Rectal smooth muscle tissue (tissue), 1 donor: ENCODE data around the gene GUK1.

ENCODE experiments used
- H3K27ac ChIP-seq: one replicate; pipeline ENCODE4 v1.7.0; 2013; ENCODE audit warnings: low read depth, low read length, inconsistent platforms
- H3K27me3 ChIP-seq: one replicate; pipeline ENCODE4 v1.7.0; 2013; ENCODE audit warnings: low read length; ENCODE audit not compliant: control insufficient read depth, insufficient read depth
- H3K36me3 ChIP-seq: one replicate; pipeline ENCODE4 v1.7.0; 2013; ENCODE audit warnings: low read length; ENCODE audit not compliant: control insufficient read depth, insufficient read depth
- H3K4me1 ChIP-seq: one replicate; pipeline ENCODE4 v1.7.0; 2013; ENCODE audit warnings: low read length; ENCODE audit not compliant: control insufficient read depth, insufficient read depth
- H3K4me3 ChIP-seq: one replicate; pipeline ENCODE4 v1.7.0; 2013; ENCODE audit warnings: low read length
- H3K9ac ChIP-seq: one replicate; pipeline ENCODE4 v1.7.0; 2013; ENCODE audit warnings: low read length

Gene GUK1, protein sequence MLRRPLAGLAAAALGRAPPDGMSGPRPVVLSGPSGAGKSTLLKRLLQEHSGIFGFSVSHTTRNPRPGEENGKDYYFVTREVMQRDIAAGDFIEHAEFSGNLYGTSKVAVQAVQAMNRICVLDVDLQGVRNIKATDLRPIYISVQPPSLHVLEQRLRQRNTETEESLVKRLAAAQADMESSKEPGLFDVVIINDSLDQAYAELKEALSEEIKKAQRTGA

DNA sequence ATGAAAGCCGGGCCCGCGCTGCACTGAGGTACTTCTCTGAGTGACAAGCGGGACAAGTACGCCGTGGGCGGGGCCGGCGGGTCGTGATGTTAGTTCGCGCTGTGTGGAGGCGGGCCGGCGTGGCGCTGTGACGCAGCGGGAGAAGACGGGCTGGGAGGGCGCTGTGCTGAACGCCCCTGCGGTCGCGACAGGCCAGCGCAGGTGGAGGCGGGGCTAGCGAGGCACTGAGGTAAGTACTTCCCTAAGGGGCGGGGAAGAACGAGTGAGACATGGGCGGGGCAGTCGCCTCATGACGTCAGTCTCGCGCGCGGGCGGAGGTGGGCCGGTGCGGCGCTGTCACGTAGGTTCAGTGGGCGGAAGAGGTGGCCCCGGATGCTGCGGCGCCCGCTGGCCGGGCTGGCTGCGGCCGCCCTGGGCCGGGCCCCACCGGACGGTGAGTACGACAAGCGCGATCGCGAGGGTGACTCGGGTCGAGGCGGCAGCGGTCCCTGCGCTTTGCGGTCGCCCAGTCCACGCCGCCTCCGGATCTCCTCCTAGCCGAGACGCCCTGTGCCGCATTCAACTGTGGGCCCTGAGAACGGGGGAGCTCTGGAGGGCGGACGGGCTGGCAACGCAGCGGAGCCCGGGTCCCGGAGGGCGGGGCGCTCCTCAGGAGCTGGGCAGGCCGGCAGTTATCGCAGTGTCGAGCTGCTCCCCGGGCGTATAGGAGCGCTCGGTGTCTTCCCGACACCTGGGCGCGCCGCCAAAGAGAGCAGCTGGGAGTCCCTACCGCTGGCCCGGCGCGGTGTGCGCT, at the start of gene GUK1:
Gene GUK1 (plus strand): TSS at position 349 of the 793 bp plus-strand sequence. CDS start 24 bp downstream, at position 373.
- Histone ChIP-seq H3K36me3 (no peaks in the 10 kb centered on the region), H3K4me1 (peaks cover 17% of the 10 kb centered on the region), H3K9ac (peak within 1 kb of the TSS; percentile 95), H3K4me3 (peak within 1 kb of the TSS; percentile 80), H3K27me3 (no peaks in the 10 kb centered on the region), H3K27ac (peak within 1 kb of the TSS; percentile 98)

DNA sequence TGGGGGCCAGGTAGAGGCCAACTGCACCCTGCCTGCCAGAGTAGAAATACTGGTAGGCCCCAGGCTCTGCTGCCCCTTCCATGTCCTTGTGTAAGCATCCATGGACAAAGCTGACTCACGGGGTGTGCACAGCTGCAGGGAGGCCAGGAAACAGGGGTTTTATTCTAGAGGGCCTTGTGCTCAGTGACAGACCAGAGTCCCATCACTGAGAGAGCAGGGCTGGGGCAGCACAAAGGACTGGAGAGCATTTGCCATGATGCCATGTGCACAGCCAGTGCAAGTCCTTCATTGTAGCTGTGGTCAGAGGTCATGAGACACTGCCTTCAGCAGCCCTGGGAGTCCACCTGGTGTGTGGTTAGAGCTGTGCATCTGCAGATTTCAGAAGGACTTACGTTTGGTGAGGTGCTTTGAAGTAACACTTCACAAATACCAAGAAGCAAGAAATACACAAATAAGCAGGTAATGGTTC, 49.4 kb upstream of the GUK1 start:
- Histone ChIP-seq H3K9ac (no peak overlapping the region), H3K4me3 (no peak overlapping the region), H3K27me3 (no peaks in the 10 kb centered on the region), H3K36me3 (peaks cover 7% of the 10 kb centered on the region), H3K4me1 (peaks cover 36% of the 10 kb centered on the region), H3K27ac (no peak overlapping the region)

DNA sequence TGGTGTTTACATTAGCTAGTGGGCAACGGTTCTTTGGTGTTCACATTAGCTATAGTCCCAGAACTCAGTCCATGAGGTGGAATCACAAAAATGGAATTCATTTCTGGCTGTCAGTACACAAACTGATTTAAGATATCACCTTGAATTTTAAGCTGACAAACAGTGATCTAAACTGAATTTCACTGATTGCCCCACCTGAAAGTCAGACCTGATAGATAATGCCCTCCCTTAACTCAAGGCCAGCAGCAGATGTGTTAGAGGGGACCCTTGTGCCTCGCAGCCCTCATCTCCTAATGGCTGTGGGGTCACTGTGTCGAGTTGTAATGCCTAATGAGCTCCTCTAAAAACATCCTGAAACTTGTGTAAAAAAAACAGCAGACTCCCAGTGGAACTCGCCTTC, 49.0 kb upstream of the GUK1 start:
- no peaks in the 10 kb centered on the region for H3K27me3 ChIP-seq
- no peak overlapping the region for H3K4me3 ChIP-seq
- no peak overlapping the region for H3K9ac ChIP-seq
- peaks cover 32% of the 10 kb centered on the region for H3K4me1 ChIP-seq
- H3K27ac ChIP-seq: no peak overlapping the region
- H3K36me3 ChIP-seq: peaks cover 7% of the 10 kb centered on the region

DNA sequence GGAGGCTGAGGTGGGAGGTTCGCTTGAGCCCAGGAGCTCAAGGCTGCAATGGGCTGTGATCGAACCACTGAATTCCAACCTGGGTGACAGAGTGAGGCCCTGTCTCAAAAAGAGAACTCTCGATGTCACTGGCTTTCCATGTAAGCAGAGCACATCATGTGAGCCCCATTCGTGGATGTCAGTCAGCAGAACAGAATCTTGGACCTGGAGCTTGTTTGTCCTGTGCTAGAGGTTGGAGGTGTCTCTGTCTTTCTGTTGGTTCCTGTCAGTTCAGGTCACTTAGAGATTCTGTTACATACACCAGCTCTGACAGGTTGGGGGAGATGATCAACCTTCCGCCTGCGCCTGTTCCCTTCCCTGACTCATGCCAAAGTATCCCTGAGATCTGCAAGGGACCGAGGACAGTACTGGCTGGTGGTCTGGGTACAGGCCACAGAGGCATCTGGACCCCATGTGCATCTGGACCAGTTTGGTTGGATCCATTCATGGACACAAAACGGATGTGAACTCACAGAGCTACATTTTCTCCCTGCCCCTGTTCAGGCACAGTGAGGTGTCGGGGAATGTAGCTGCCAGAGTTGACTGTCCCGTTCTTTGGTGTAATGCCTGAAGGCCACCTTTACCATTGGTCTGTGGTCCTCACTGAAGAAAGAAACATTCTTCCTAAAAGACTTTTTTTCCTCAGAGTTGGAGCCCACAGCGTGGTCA, 47.6 kb upstream of the GUK1 start:
- Histone ChIP-seq H3K27me3 (no peaks in the 10 kb centered on the region), H3K36me3 (peaks cover 14% of the 10 kb centered on the region), H3K4me3 (no peak overlapping the region), H3K9ac (no peak overlapping the region), H3K27ac (no peak overlapping the region), H3K4me1 (peaks cover 21% of the 10 kb centered on the region)

DNA sequence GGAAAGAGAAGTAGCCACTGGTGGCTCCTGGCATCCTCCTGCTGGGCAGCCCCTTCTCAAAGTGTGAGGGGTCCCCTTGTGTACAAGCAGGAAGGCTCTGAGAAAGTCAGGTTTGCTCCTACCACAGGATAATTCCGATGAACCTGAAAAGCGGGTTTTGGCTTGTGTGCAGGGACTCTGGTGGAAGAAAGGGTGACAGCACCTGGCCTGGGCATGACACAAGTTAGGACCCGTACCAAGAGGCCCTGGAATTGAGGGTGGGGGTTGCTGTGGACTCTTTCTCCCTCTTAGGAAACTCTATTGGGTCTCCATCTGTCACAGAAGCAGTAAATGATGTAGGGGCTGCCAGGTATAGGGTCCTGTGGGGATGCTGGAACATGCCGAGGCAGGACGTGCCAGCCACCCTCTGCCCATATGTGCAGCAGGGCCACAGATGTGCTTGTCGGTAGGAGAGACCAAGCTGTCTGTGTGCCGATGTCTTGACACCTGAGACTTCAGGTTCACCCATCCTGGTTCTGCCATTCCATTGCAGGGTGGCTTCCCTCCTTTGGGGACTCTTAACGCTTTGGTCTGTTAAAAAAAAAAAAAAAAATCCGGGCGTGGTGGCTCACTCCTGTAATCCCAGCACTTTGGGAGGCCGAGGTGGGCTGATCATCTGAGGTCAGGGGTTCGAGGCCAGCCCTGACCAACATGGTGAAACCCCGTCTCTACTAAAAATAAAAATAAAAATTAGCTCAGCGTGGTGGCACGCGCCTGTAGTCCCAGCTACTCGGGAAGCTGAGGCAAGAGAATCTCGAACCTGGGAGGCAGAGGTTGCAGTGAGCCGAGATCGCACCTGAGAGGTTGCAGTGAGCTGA, 46.8 kb upstream of the GUK1 start:
- H3K36me3 ChIP-seq: peaks cover 20% of the 10 kb centered on the region
- peaks cover 13% of the 10 kb centered on the region for H3K4me1 ChIP-seq
- H3K4me3 ChIP-seq: no peak overlapping the region
- H3K27me3 ChIP-seq: no peaks in the 10 kb centered on the region
- H3K27ac ChIP-seq: no peak overlapping the region
- no peak overlapping the region for H3K9ac ChIP-seq

DNA sequence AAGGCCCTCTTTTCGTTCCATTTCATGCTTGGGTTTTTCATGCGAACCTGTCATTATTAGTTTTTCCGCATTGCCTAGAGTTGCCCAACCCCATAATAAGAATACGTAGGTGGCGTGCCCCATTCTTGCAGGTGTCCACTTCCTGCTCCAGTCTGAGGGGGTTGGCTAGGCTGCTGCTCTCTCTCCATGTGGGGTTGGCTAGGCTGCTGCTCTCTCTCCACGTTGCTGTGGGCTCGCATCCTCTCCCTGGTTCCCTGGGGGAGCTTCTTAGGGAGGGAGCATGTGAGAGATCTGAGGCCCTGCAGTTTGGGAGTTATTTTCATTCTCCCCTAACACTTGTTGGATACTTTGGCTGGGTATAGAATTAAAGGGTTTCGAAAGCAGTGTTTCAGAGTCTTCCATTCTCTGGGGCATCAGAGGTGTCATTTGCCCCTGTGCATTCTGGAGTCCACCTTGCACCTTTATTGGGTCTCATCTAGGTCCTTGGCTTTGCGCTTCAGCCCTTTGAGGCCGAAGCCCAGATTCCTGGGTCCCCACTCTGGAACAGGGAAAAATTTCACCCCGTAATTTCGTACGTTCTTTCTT, 45.6 kb upstream of the GUK1 start:
- no peak overlapping the region for H3K27ac ChIP-seq
- H3K4me1 ChIP-seq: peaks cover 13% of the 10 kb centered on the region
- H3K9ac ChIP-seq: no peak overlapping the region
- no peaks in the 10 kb centered on the region for H3K27me3 ChIP-seq
- H3K36me3 ChIP-seq: peaks cover 32% of the 10 kb centered on the region
- no peak overlapping the region for H3K4me3 ChIP-seq

DNA sequence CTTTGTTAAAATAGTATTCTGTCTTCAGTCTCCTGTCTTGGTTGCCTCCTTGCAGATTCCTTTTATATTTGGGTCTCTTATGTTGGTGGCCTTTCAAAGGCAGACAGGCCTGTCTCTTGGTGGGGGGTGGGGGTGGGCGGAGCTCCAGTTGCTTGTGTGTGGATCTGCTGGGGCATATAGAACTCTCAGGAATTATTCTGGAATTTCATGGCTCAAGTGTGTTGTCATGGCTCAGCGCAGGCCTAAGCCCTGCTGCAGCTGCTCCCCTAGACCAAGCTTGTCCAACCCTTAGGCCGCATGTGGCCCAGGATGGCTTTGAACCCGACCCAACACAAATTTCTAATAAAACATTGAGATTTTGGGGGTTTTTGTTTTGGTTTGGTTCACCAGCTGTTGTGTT, 44.9 kb upstream of the GUK1 start:
- Histone ChIP-seq H3K27ac (no peak overlapping the region), H3K4me1 (peaks cover 8% of the 10 kb centered on the region), H3K36me3 (peaks cover 37% of the 10 kb centered on the region)

DNA sequence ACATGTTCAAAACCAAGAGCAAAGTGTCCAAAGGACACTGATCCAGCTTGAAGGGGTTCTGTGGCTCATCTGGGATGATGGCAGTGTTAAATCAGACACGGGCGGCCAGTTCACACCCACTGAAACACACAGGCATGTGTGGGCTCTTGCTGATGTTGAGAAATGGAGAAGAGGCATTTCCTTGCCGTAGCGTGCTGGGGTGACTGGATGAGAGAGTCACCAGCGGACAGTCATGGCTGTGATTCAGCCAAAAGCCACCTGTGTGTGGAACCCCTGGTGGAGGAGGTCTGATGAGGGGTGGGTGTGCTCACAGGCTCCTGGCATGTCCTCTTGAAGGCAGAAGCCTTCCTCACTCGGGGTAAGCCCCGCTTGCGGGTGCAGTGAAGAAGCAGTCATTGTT, 44.1 kb upstream of the GUK1 start:
- Histone ChIP-seq H3K36me3 (peaks cover 37% of the 10 kb centered on the region), H3K27ac (no peak overlapping the region)

More for the DNA sequence above, 44.9 kb upstream of the GUK1 start:
- Histone ChIP-seq H3K27me3 (no peaks in the 10 kb centered on the region), H3K9ac (no peak overlapping the region), H3K4me3 (no peak overlapping the region)

DNA sequence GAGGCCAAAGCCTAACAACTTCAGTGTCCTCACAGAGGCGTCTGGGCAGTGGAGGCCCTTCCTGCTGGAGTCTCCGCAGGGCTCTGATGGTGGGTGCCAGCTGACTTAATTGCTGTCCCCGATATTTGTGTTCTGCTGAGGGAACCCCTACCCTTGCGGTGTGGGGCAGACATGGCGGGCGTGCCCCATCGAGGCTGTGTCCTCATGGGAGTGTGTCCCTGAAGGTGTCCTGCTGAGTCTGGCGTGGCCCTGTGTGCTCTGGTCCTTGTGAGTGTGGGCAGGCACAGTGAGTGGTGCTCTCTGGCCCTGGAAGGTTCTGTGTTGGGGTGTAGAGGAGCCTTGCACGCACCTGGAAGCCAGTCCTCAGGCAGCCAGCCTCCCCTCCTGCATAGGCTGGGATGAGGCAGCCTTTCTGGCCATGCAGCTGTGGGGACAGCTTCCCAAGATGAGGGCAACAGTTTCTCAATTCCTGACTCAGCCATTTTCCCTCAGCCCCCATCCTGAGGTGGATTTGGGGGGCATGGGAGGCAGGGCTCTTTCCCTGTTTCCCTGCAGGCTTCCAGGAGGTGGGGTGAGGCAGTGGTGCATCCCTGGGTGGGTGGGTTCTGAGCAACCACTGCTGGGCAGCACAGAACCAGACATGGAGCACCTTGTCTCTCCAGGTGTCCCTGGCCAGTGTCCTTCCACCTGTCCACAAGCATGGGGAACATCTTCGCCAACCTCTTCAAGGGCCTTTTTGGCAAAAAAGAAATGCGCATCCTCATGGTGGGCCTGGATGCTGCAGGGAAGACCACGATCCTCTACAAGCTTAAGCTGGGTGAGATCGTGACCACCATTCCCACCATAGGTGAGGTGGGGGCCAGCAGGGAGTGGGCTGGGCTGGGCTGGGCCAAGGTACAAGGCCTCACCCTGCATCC, 43.4 kb upstream of the GUK1 start:
- no peaks in the 10 kb centered on the region for H3K4me1 ChIP-seq
- peaks cover 37% of the 10 kb centered on the region for H3K36me3 ChIP-seq
- H3K27ac ChIP-seq: no peak overlapping the region

More for the DNA sequence above, 44.1 kb upstream of the GUK1 start:
- Histone ChIP-seq H3K9ac (no peak overlapping the region), H3K27me3 (no peaks in the 10 kb centered on the region), H3K4me1 (no peaks in the 10 kb centered on the region), H3K4me3 (no peak overlapping the region)

DNA sequence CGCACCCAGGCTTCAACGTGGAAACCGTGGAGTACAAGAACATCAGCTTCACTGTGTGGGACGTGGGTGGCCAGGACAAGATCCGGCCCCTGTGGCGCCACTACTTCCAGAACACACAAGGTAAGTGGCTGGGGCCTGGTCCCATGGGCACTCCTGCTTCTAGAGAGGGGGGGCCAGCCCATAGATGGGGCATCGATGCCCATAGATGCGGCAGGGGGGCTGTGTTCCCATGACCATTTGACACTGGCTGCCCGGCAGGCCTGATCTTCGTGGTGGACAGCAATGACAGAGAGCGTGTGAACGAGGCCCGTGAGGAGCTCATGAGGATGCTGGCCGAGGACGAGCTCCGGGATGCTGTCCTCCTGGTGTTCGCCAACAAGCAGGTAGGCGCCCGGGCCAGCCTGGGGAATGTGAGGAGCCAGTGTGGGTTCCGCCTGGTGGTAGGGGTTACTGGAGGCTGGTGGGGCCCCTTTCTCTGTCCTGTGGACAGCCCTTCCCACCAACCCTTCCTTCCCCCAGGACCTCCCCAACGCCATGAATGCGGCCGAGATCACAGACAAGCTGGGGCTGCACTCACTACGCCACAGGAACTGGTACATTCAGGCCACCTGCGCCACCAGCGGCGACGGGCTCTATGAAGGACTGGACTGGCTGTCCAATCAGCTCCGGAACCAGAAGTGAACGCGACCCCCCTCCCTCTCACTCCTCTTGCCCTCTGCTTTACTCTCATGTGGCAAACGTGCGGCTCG, 42.6 kb upstream of the GUK1 start:
- H3K27ac ChIP-seq: no peak overlapping the region
- peaks cover 33% of the 10 kb centered on the region for H3K36me3 ChIP-seq
- no peaks in the 10 kb centered on the region for H3K4me1 ChIP-seq
- H3K4me3 ChIP-seq: no peak overlapping the region
- H3K9ac ChIP-seq: no peak overlapping the region
- H3K27me3 ChIP-seq: no peaks in the 10 kb centered on the region

More for the DNA sequence above, 43.4 kb upstream of the GUK1 start:
- H3K9ac ChIP-seq: no peak overlapping the region
- no peaks in the 10 kb centered on the region for H3K27me3 ChIP-seq
- H3K4me3 ChIP-seq: no peak overlapping the region
